H9 (cell line): ENCODE data around the gene FAM193A. TPM values are rescaled to one million over a fixed set of nuclear protein-coding genes. Genes with fewer than 3 reads are reported as not detected.

Experiments used
- DNase-seq: peaks from one replicate; pipeline ENCODE4 v3.0.0-alpha.2; 2017
- H2AFZ ChIP-seq: one replicate; pipeline ENCODE4 v1.6.1; 2013; ENCODE audit warnings: mild to moderate bottlenecking, low read length, control low read depth, moderate library complexity
- H2AK5ac ChIP-seq: 2 replicates; pipeline ENCODE4 v1.6.1; 2013; ENCODE audit warnings: low read length, control low read depth, mixed read lengths; ENCODE audit not compliant: insufficient read length
- H2BK120ac ChIP-seq: one replicate; pipeline ENCODE4 v1.6.1; 2013; ENCODE audit warnings: low read depth, mild to moderate bottlenecking, low read length, control low read depth, inconsistent platforms; ENCODE audit not compliant: poor library complexity, severe bottlenecking
- H2BK12ac ChIP-seq: 2 replicates; pipeline ENCODE4 v1.6.1; 2013; ENCODE audit warnings: low read length, control low read depth, mixed read lengths, low read depth; ENCODE audit not compliant: insufficient read length
- H2BK15ac ChIP-seq: 2 replicates; pipeline ENCODE4 v1.6.1; 2013; ENCODE audit warnings: low read depth, low read length, control low read depth
- H2BK20ac ChIP-seq: one replicate; pipeline ENCODE4 v1.6.1; 2013; ENCODE audit warnings: low read depth, mild to moderate bottlenecking, low read length, control low read depth, inconsistent platforms; ENCODE audit not compliant: poor library complexity, severe bottlenecking
- H2BK5ac ChIP-seq: 2 replicates; pipeline ENCODE4 v1.6.1; 2013; ENCODE audit warnings: low read length, control low read depth, mixed read lengths; ENCODE audit not compliant: insufficient read length
- H3K14ac ChIP-seq: 2 replicates; pipeline ENCODE4 v1.6.1; 2013; ENCODE audit warnings: low read length, control low read depth; ENCODE audit not compliant: insufficient read depth
- H3K18ac ChIP-seq: 2 replicates; pipeline ENCODE4 v1.6.1; 2013; ENCODE audit warnings: low read depth, mild to moderate bottlenecking, mixed read lengths, low read length, control low read depth; ENCODE audit not compliant: insufficient read length
- H3K23ac ChIP-seq: 2 replicates; pipeline ENCODE4 v1.6.1; 2013; ENCODE audit warnings: low read length, control low read depth, mixed read lengths, low read depth; ENCODE audit not compliant: insufficient read length
- H3K23me2 ChIP-seq: 2 replicates; pipeline ENCODE4 v1.6.1; 2013; ENCODE audit warnings: low read depth, mild to moderate bottlenecking, mixed read lengths, low read length, control low read depth; ENCODE audit not compliant: insufficient read length, poor library complexity, severe bottlenecking
- H3K27ac ChIP-seq: 2 replicates; pipeline ENCODE4 v1.5.1; 2013; ENCODE audit warnings: low read length, control low read depth, mixed read lengths, low read depth; ENCODE audit not compliant: insufficient read length
- H3K27me3 ChIP-seq: 2 replicates; pipeline ENCODE4 v1.6.1; 2013; ENCODE audit warnings: low read length, control low read depth, inconsistent platforms; ENCODE audit not compliant: insufficient read depth
- H3K4ac ChIP-seq: 2 replicates; pipeline ENCODE4 v1.6.1; 2013; ENCODE audit warnings: low read depth, mild to moderate bottlenecking, control low read depth, inconsistent platforms, low read length, moderate library complexity
- H3K4me1 ChIP-seq: 2 replicates; pipeline ENCODE4 v1.6.1; 2013; ENCODE audit warnings: low read length, control low read depth, inconsistent platforms; ENCODE audit not compliant: insufficient read depth
- H3K4me2 ChIP-seq: 2 replicates; pipeline ENCODE4 v1.6.1; 2013; ENCODE audit warnings: low read length, control low read depth, mixed read lengths; ENCODE audit not compliant: insufficient read length, insufficient read depth
- H3K56ac ChIP-seq: 2 replicates; pipeline ENCODE4 v1.6.1; 2013; ENCODE audit warnings: low read depth, mild to moderate bottlenecking, mixed read lengths, low read length, control low read depth; ENCODE audit not compliant: insufficient read length
- H3K79me1 ChIP-seq: 2 replicates; pipeline ENCODE4 v1.6.1; 2013; ENCODE audit warnings: low read depth, mild to moderate bottlenecking, moderate library complexity, low read length, control low read depth, inconsistent platforms; ENCODE audit not compliant: insufficient read depth, poor library complexity, severe bottlenecking
- H3K79me2 ChIP-seq: 2 replicates; pipeline ENCODE4 v1.6.1; 2013; ENCODE audit warnings: low read length, control low read depth, inconsistent platforms; ENCODE audit not compliant: insufficient read depth
- H3K9ac ChIP-seq: 2 replicates; pipeline ENCODE4 v1.6.1; 2013; ENCODE audit warnings: low read length, control low read depth, mixed read lengths; ENCODE audit not compliant: insufficient read length; ENCODE audit errors: extremely low read depth
- H3K9me3 ChIP-seq: one replicate; pipeline ENCODE4 v1.6.1; 2013; ENCODE audit warnings: low read depth, low read length, inconsistent platforms; ENCODE audit not compliant: control insufficient read depth
- H3T11ph ChIP-seq: one replicate; pipeline ENCODE4 v1.6.1; 2013; ENCODE audit warnings: mild to moderate bottlenecking, low read length, control low read depth, inconsistent platforms
- H4K20me1 ChIP-seq: one replicate; pipeline ENCODE4 v1.6.1; 2013; ENCODE audit not compliant: control insufficient read depth, insufficient read length, insufficient read depth
- H4K5ac ChIP-seq: 2 replicates; pipeline ENCODE4 v1.6.1; 2013; ENCODE audit warnings: low read depth, mild to moderate bottlenecking, mixed read lengths, low read length, control low read depth; ENCODE audit not compliant: insufficient read length
- H4K8ac ChIP-seq: replicated peaks from 2 replicates; pipeline ENCODE4 v1.6.1; 2013; ENCODE audit warnings: low read length, control low read depth, mixed read lengths, low read depth; ENCODE audit not compliant: insufficient read length
- H4K91ac ChIP-seq: 2 replicates; pipeline ENCODE4 v1.6.1; 2013; ENCODE audit warnings: low read depth, mild to moderate bottlenecking, moderate library complexity, mixed read lengths, low read length, control low read depth; ENCODE audit not compliant: insufficient read length
- H3K27ac Mint-ChIP-seq, 3 experiments: 2 replicates in 2 of 3; 3 replicates in 1 of 3; pipeline ENCODE4 v1.8.0; 2020 to 2021; ENCODE audit warnings: mixed read lengths in 3 of 3, mild to moderate bottlenecking in 1 of 3, moderate library complexity in 1 of 3
- H3K27me3 Mint-ChIP-seq: 2 replicates; pipeline ENCODE4 v1.8.0; 2021; ENCODE audit warnings: low read depth, mild to moderate bottlenecking, moderate library complexity, mixed read lengths
- H3K36me3 Mint-ChIP-seq, 3 experiments: 2 replicates in 2 of 3; 3 replicates in 1 of 3; pipeline ENCODE4 v1.8.0; 2020 to 2021; ENCODE audit warnings: low read depth in 3 of 3, mixed read lengths in 3 of 3; ENCODE audit not compliant: insufficient read depth in 1 of 3
- H3K4me1 Mint-ChIP-seq, 2 experiments: 2 replicates each; pipeline ENCODE4 v1.8.0; 2020; ENCODE audit warnings: mixed read lengths in 2 of 2
- H3K4me3 Mint-ChIP-seq, 2 experiments: 2 replicates in 1 of 2; 3 replicates in 1 of 2; pipeline ENCODE4 v1.8.0; 2020 to 2021; ENCODE audit warnings: mild to moderate bottlenecking in 2 of 2, mixed read lengths in 2 of 2, moderate library complexity in 1 of 2
- H3K9me3 Mint-ChIP-seq, 2 experiments: 2 replicates in 1 of 2; 3 replicates in 1 of 2; pipeline ENCODE4 v1.8.0; 2020; ENCODE audit warnings: mild to moderate bottlenecking in 2 of 2, mixed read lengths in 2 of 2, moderate library complexity in 1 of 2
- CTCF ChIP-seq: fragments of 200-600 bp; sonication (generic); conservative IDR thresholded peaks from 3 replicates; pipeline ENCODE4 v1.8.0; 2021; ENCODE audit warnings: antibody characterized with exemption, mild to moderate bottlenecking
- WGBS: extraction: QIAGEN DNeasy Blood & Tissue Kit; methylation state at CpG from one replicate; pipeline ENCODE4 v1.1.7; 2013; ENCODE audit warnings: missing lambda C conversion rate, low lambda C conversion rate, mixed read lengths; ENCODE audit not compliant: insufficient read length; ENCODE audit errors: extremely low coverage; 5-methylcytosine and 5-hydroxymethylcytosine counted together
- total RNA-seq: library from RNA; stranded (reverse); gene quantifications from 2 replicates; pipeline ENCODE4 v1.2.1, GENCODE V29; 2021

The FAM193A gene
- total RNA-seq, 1 experiment from 2014 or later, result 36.9 TPM

GRCh38 chr4:2733001-2733843 is 196.8 kb downstream of the FAM193A start:
- no peak overlapping the region for H4K91ac ChIP-seq
- H2BK15ac ChIP-seq, result no peak overlapping the region
- no peak for TF ChIP-seq CTCF
- no peaks in the 10 kb centered on the region for H3K4me1 ChIP-seq
- H2BK12ac ChIP-seq, result no peak overlapping the region
- H3K23me2 ChIP-seq, result no peaks in the 10 kb centered on the region
- DNase-seq, result no peak
- H2BK20ac ChIP-seq, result no peak overlapping the region
- WGBS, result no CpG with 5 or more reads among the region's 21 CpGs
- no peak overlapping the region for H3T11ph ChIP-seq
- no peak overlapping the region for H2BK120ac ChIP-seq
- H3K56ac ChIP-seq, result no peak overlapping the region
- H3K79me1 ChIP-seq, result no peaks in the 10 kb centered on the region
- H3K27me3 ChIP-seq, result no peaks in the 10 kb centered on the region
- no peak overlapping the region for H2BK5ac ChIP-seq
- peaks cover 14 to 45% (median 36%) of the 10 kb centered on the region in 3 experiments; a peak in 6 of 7 replicates for H3K36me3 Mint-ChIP-seq
- H3K4me3 Mint-ChIP-seq, result no peak overlapping the region
- peak overlapping the region in 2 of 3 experiments; percentile 86 to 92; a peak in 5 of 7 replicates for H3K27ac Mint-ChIP-seq
- H2AFZ ChIP-seq, result no peak overlapping the region
- no peak overlapping the region for H3K18ac ChIP-seq
- no peak overlapping the region for H2AK5ac ChIP-seq
- H3K4me2 ChIP-seq, result no peak overlapping the region
- H3K9me3 Mint-ChIP-seq, result peaks cover 12 to 16% of the 10 kb centered on the region in 2 experiments
- no peaks in the 10 kb centered on the region for H3K79me2 ChIP-seq
- no peaks in the 10 kb centered on the region for H4K20me1 ChIP-seq
- peaks cover 5% of the 10 kb centered on the region for H3K27me3 Mint-ChIP-seq
- no peak overlapping the region for H3K4ac ChIP-seq
- no peaks in the 10 kb centered on the region for H3K9me3 ChIP-seq
- no peak overlapping the region for H3K27ac ChIP-seq
- H3K14ac ChIP-seq, result no peak overlapping the region; the same call in 1 of the 2 replicates
- no peaks in the 10 kb centered on the region for H3K4me1 Mint-ChIP-seq
- H4K5ac ChIP-seq, result no peak overlapping the region
- H3K23ac ChIP-seq, result no peak overlapping the region
- H4K8ac ChIP-seq, result no peak overlapping the region
- H3K9ac ChIP-seq, result no peak overlapping the region
